Neuronal stem cell (in vitro differentiated cells): ENCODE measurements around the gene SLX9.

ENCODE experiments used
- DNase-seq: peaks from one replicate; pipeline ENCODE4 v3.0.0-alpha.2; 2013; ENCODE audit warnings: low spot score
- H2AFZ ChIP-seq: one replicate; pipeline ENCODE4 v1.6.1; 2013; ENCODE audit warnings: mild to moderate bottlenecking, low read length, inconsistent platforms
- H2AK5ac ChIP-seq: 2 replicates; pipeline ENCODE4 v1.6.1; 2013; ENCODE audit warnings: low read depth, mild to moderate bottlenecking, inconsistent platforms, low read length, moderate library complexity, mixed read lengths
- H2BK120ac ChIP-seq: 2 replicates; pipeline ENCODE4 v1.6.1; 2013; ENCODE audit warnings: low read depth, mild to moderate bottlenecking, inconsistent platforms, low read length, moderate library complexity, mixed read lengths
- H2BK12ac ChIP-seq: one replicate; pipeline ENCODE4 v1.6.1; 2013; ENCODE audit warnings: low read length, inconsistent platforms
- H2BK15ac ChIP-seq: 2 replicates; pipeline ENCODE4 v1.6.1; 2013; ENCODE audit warnings: mild to moderate bottlenecking, low read length, inconsistent platforms, mixed read lengths
- H2BK5ac ChIP-seq: one replicate; pipeline ENCODE4 v1.6.1; 2013; ENCODE audit warnings: inconsistent platforms, mild to moderate bottlenecking, low read length, moderate library complexity
- H3K14ac ChIP-seq: one replicate; pipeline ENCODE4 v1.6.1; 2013; ENCODE audit warnings: low read length, inconsistent platforms
- H3K18ac ChIP-seq: 2 replicates; pipeline ENCODE4 v1.6.1; 2013; ENCODE audit warnings: low read length, inconsistent platforms
- H3K23ac ChIP-seq: 2 replicates; pipeline ENCODE4 v1.6.1; 2013; ENCODE audit warnings: low read depth, mild to moderate bottlenecking, mixed read lengths, low read length, inconsistent platforms; ENCODE audit not compliant: poor library complexity
- H3K27ac ChIP-seq: replicated peaks from 3 replicates; pipeline ENCODE4 v1.5.1; 2013; ENCODE audit warnings: low read length, inconsistent platforms
- H3K27me3 ChIP-seq, 3 experiments: 2 replicates each; pipeline ENCODE4 v1.6.1; 2013; ENCODE audit warnings: low read length in 3 of 3, mild to moderate bottlenecking in 2 of 3, inconsistent platforms in 1 of 3, low read depth in 1 of 3, mixed read lengths in 1 of 3, moderate library complexity in 1 of 3; ENCODE audit not compliant: control insufficient read depth in 3 of 3, insufficient read depth in 3 of 3
- H3K36me3 ChIP-seq, 2 donors: replicated peaks in 1 of 2; 2 replicates each; pipeline ENCODE4 v1.6.1; 2013; ENCODE audit warnings: low read length in 2 of 2; ENCODE audit not compliant: control insufficient read depth in 2 of 2, insufficient read depth in 2 of 2
- H3K4ac ChIP-seq: 2 replicates; pipeline ENCODE4 v1.6.1; 2013; ENCODE audit warnings: inconsistent platforms, mild to moderate bottlenecking, low read length, moderate library complexity
- H3K4me1 ChIP-seq, 2 donors: 1 replicate in 1 of 2; 2 replicates in 1 of 2; pipeline ENCODE4 v1.6.1; 2013; ENCODE audit warnings: low read length in 2 of 2, low read depth in 1 of 2; ENCODE audit not compliant: control insufficient read depth in 2 of 2, insufficient read depth in 1 of 2
- H3K4me2 ChIP-seq: one replicate; pipeline ENCODE4 v1.6.1; 2013; ENCODE audit warnings: mild to moderate bottlenecking, low read length, inconsistent platforms; ENCODE audit not compliant: insufficient read depth, poor library complexity, severe bottlenecking
- H3K4me3 ChIP-seq, 2 donors: 2 replicates each; pipeline ENCODE4 v1.5.1; 2013; ENCODE audit warnings: low read length in 2 of 2, mild to moderate bottlenecking in 2 of 2, inconsistent platforms in 1 of 2, moderate library complexity in 1 of 2
- H3K79me1 ChIP-seq: one replicate; pipeline ENCODE4 v1.6.1; 2013; ENCODE audit warnings: low read depth, mild to moderate bottlenecking, inconsistent platforms, low read length, moderate library complexity
- H3K9ac ChIP-seq: one replicate; pipeline ENCODE4 v1.6.1; 2013; ENCODE audit warnings: mild to moderate bottlenecking, low read depth, low read length, inconsistent platforms; ENCODE audit not compliant: poor library complexity
- H3K9me3 ChIP-seq, 2 donors: replicated peaks in 1 of 2; 2 replicates each; pipeline versions ENCODE3 to v1.6.1; 2013; ENCODE audit warnings: low read length in 2 of 2, mild to moderate bottlenecking in 2 of 2, inconsistent platforms in 1 of 2, low read depth in 1 of 2, mixed read lengths in 1 of 2, moderate library complexity in 1 of 2; ENCODE audit not compliant: control insufficient read depth in 2 of 2, insufficient read depth in 1 of 2
- H4K8ac ChIP-seq: one replicate; pipeline ENCODE4 v1.6.1; 2013; ENCODE audit warnings: low read depth, mild to moderate bottlenecking, inconsistent platforms, low read length, moderate library complexity
- H4K91ac ChIP-seq: one replicate; pipeline ENCODE4 v1.6.1; 2013; ENCODE audit warnings: low read length, low read depth, mild to moderate bottlenecking, inconsistent platforms; ENCODE audit not compliant: poor library complexity
- WGBS, 2 donors: extraction: QIAGEN DNeasy Blood & Tissue Kit; methylation state at CpG; one replicate each; pipeline ENCODE4 v1.1.7; 2013; ENCODE audit warnings: missing lambda C conversion rate in 2 of 2, mixed read lengths in 1 of 2; ENCODE audit not compliant: insufficient read length in 2 of 2, insufficient replicate concordance in 1 of 2; ENCODE audit errors: extremely low coverage in 2 of 2; 5-methylcytosine and 5-hydroxymethylcytosine counted together

The SLX9 gene

DNA sequence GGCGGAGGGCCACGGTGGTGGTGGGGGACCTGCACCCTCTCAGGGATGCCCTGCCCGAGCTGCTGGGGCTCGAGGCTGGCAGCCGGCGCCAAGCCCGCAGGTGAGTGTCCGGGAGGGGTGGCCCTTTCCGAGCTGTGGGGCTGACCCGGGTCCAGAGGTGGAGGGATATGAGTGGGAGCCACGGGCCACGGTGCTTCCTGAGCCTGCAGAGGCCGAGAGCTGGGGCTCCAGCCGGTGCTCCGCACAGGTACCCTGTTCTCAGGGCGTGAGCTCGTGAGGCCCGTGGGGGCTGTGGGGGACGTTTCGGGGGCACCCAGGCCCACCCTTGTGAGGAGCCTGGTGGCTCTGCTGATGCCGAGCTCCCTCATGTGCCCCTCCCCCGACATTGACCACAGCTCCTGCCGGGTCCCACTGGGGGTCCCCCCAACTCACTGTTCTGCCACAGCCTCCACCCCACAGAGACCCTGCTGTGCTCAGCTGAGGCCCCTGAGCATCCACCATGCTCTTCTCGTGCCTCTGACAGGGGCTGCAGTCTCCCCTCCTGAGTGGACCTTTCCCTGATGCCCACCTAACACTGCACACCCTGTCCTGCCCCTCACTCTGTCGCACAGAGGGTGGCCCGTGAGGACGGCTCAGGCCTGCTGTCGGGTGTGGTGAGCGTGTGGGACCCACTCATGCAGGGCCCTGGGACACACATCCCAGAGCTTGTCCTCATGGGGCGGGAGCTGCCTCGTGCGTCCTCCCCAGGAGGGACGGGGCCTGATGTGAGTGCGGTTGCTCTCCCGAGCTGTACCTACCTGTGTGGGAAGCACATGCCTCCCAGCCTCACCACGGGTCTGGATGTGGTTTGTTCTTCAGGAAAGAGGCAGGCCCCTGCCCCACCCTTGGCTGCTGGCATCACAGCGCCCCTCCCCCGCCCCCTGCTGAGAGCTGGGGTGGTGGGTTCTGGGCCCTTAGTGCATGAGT is 27.5 kb downstream of the SLX9 start:
- no peak overlapping the region for H3K27ac ChIP-seq
- peak overlapping the region; percentile 7 for H3K18ac ChIP-seq
- peaks cover 0 to 16% of the 10 kb centered on the region in 2 donors for H3K4me1 ChIP-seq
- H3K4me3 ChIP-seq = no peak overlapping the region
- H3K14ac ChIP-seq = no peak overlapping the region
- H2AFZ ChIP-seq = no peak overlapping the region
- no peak overlapping the region for H2BK15ac ChIP-seq
- peaks cover 17 to 63% of the 10 kb centered on the region in 2 donors for H3K36me3 ChIP-seq
- H2BK12ac ChIP-seq = no peak overlapping the region
- H3K27me3 ChIP-seq = no peaks in the 10 kb centered on the region
- no peak for DNase-seq
- WGBS, 2 donors = no CpG with 5 or more reads among the region's 38 CpGs
- H2AK5ac ChIP-seq = no peak overlapping the region
- H3K4ac ChIP-seq = no peak overlapping the region
- no peak overlapping the region for H3K23ac ChIP-seq
- H3K9me3 ChIP-seq = peaks cover 0 to 5% of the 10 kb centered on the region in 2 donors
- no peak overlapping the region for H4K8ac ChIP-seq
- no peak overlapping the region for H2BK120ac ChIP-seq
- H3K4me2 ChIP-seq = no peak overlapping the region
- no peak overlapping the region for H3K9ac ChIP-seq
- no peak overlapping the region for H2BK5ac ChIP-seq
- peaks cover 14% of the 10 kb centered on the region for H3K79me1 ChIP-seq
- H4K91ac ChIP-seq = no peak overlapping the region

DNA sequence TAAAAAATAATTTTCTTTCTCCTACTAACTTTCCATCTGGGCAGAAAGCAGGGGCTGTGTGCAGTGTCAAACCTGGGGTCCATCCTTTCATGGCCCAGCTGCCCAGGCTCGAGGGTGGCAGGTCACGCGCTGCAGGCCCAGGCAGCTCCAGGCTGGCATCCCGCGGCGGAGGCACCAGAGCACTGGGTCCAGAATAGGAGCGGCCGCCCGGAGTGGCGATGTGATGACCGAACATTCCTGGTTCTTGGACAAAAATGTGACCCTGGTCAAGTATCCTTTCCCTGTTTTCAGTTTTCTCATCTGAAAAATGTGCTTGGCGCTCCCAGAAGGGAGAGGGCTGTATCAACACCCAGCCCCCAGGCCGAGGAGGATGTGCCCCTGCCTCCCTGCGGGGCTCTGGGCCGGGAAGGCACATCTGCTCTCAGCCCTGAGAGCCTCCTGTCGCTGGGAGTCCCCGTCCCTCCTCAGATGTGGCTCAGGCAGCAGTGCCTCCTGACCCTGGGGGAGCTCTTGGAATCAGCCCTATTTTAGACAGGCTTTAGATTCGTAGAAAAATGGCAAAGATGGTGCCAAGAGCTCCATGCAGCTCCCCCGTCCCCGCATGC is 29.3 kb downstream of the SLX9 start:
- DNase-seq = no peak
- Histone ChIP-seq H3K27ac (no peak overlapping the region), H3K23ac (no peak overlapping the region), H3K79me1 (peaks cover 14% of the 10 kb centered on the region), H3K18ac (no peak overlapping the region), H3K4me1 (peaks cover 0 to 14% of the 10 kb centered on the region in 2 donors), H3K9ac (no peak overlapping the region), H2BK12ac (no peak overlapping the region), H3K9me3 (peaks cover 0 to 5% of the 10 kb centered on the region in 2 donors), H4K8ac (no peak overlapping the region), H3K36me3 (peaks cover 17 to 55% of the 10 kb centered on the region in 2 donors), H2BK120ac (no peak overlapping the region), H4K91ac (no peak overlapping the region), H2BK5ac (peak overlapping the region; percentile 29), H3K27me3 (no peaks in the 10 kb centered on the region), H3K4ac (no peak overlapping the region), H3K4me2 (no peak overlapping the region), H2AFZ (no peak overlapping the region), H2AK5ac (no peak overlapping the region), H3K4me3 (no peak overlapping the region), H3K14ac (no peak overlapping the region), H2BK15ac (no peak overlapping the region)
- WGBS, 2 donors = no CpG with 5 or more reads among the region's 20 CpGs

GRCh38 chr21:44969931-44970755 is 30.3 kb downstream of the SLX9 start:
- Histone ChIP-seq H3K9me3 (peaks cover 0 to 2% of the 10 kb centered on the region in 2 donors), H3K4ac (no peak overlapping the region), H2AK5ac (peak overlapping the region; percentile 2), H3K79me1 (peaks cover 14% of the 10 kb centered on the region), H2BK15ac (no peak overlapping the region), H3K27ac (no peak overlapping the region), H3K27me3 (no peaks in the 10 kb centered on the region), H4K91ac (no peak overlapping the region), H4K8ac (no peak overlapping the region), H2BK12ac (no peak overlapping the region), H2BK120ac (no peak overlapping the region), H3K4me1 (peaks cover 0 to 14% of the 10 kb centered on the region in 2 donors), H3K9ac (no peak overlapping the region), H2AFZ (no peak overlapping the region), H3K14ac (no peak overlapping the region), H3K23ac (no peak overlapping the region), H3K4me2 (no peak overlapping the region), H2BK5ac (no peak overlapping the region), H3K18ac (peak overlapping the region; percentile 57), H3K36me3 (peaks cover 19 to 53% of the 10 kb centered on the region in 2 donors), H3K4me3 (no peak overlapping the region)
- WGBS, 2 donors = no CpG with 5 or more reads among the region's 24 CpGs
- DNase-seq = no peak
